GM18499 (cell line): ENCODE measurements around the gene ROR1.

Experiments
- ATAC-seq: cut with Tn5 transposase; IDR thresholded peaks from one replicate; pipeline ENCODE4 v1.9.1; 2021; ENCODE audit warnings: moderate number of reproducible peaks; ENCODE audit not compliant: insufficient read depth, unreplicated experiment

The ROR1 gene

GRCh38 chr1:63955370-63956145 is 181.7 kb downstream of the ROR1 start:
- no peak for ATAC-seq

- ATAC-seq = no peak
Observed at GRCh38 chr1:63958556-63958955, 184.7 kb downstream of the ROR1 start.

- no peak for ATAC-seq
Observed at GRCh38 chr1:63960326-63960725, 186.5 kb downstream of the ROR1 start.

- no peak for ATAC-seq
Observed at GRCh38 chr1:63966016-63966415, 192.2 kb downstream of the ROR1 start.

GRCh38 chr1:63967901-63968300 is 194.1 kb downstream of the ROR1 start:
- no peak for ATAC-seq

- no peak for ATAC-seq
Observed at GRCh38 chr1:63968663-63969440, 195.0 kb downstream of the ROR1 start.

GRCh38 chr1:63969441-63969901 is 195.7 kb downstream of the ROR1 start:
- no peak for ATAC-seq

- ATAC-seq = no peak
Observed at GRCh38 chr1:63971557-63971956, 197.7 kb downstream of the ROR1 start.

GRCh38 chr1:63973005-63973419 is 199.2 kb downstream of the ROR1 start:
- no peak for ATAC-seq

GRCh38 chr1:63974966-63975365 is 201.1 kb downstream of the ROR1 start:
- no peak for ATAC-seq

- no peak for ATAC-seq
Observed at GRCh38 chr1:63975481-63975880, 201.7 kb downstream of the ROR1 start.

- ATAC-seq = no peak
Observed at GRCh38 chr1:63976006-63976405, 202.2 kb downstream of the ROR1 start.

- ATAC-seq = no peak
Observed at GRCh38 chr1:63977466-63977865, 203.6 kb downstream of the ROR1 start.

GRCh38 chr1:63980740-63981407 is 207.1 kb downstream of the ROR1 start:
- ATAC-seq = no peak

- no peak for ATAC-seq
Observed at GRCh38 chr1:63981408-63981773, 207.6 kb downstream of the ROR1 start.

- no peak for ATAC-seq
Observed at GRCh38 chr1:63982201-63982600, 208.4 kb downstream of the ROR1 start.

GRCh38 chr1:63983391-63984256 is 209.8 kb downstream of the ROR1 start:
- no peak for ATAC-seq

- no peak for ATAC-seq
Observed at GRCh38 chr1:63984257-63984929, 210.6 kb downstream of the ROR1 start.

- ATAC-seq = no peak
Observed at GRCh38 chr1:63984930-63985290, 211.1 kb downstream of the ROR1 start.
